ENCODE data around the gene HOXA4.

Gene HOXA4

DNA sequence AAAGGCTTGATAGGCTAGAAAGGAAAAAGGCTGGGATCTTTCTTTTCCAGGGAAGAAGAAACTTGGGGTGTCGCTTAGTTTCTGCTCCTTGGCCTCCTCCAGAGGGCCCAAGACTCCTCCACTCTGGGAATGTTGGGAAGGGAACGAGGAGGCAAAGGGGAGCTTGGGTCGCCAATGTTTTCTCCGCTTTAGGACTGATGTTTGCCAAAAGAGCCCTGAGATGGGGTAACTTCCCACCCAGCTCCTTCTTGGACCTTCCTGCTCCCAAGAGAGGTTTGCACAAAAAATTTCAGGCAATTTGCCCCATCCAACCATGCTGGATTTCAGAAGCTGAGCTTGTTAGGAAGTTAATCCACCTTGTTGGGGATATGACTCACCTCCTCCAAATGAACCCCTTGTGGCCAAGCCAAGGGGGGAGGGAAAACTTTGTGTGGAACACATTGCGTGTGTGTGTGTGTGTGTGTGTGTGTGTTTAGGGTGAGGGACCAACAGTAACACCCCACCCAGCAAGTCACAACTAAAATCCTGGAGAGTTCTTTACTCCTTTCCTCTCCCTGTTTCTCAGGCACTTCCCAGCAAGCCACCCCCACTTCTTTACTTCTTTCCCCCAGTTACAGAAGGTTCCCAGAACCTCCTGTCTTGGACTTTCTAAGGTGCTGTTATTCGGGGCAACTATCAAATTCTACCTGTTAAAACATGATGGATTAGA is 19.4 kb downstream of the HOXA4 start:
- Histone ChIP-seq H2BK12ac (ENCODE audit: low read length in 2 of 2) (no peak overlapping the region), H3K9ac (ENCODE audit: low read length) (peak overlapping the region; percentile 89), H3K9me3 (ENCODE audit: control insufficient read depth, low read length) (no peaks in the 10 kb centered on the region), H3K23ac (ENCODE audit: low read length in 2 of 2) (no peak overlapping the region), H3K36me3 (ENCODE audit: control insufficient read depth in 1 of 2, insufficient read depth in 2 of 2, low read depth in 1 of 2, low read length in 2 of 2) (peaks cover 7 to 32% of the 10 kb centered on the region in 2 experiments), H2AK5ac (ENCODE audit: low read length, severe bottlenecking) (peak overlapping the region; percentile 10), H2BK5ac (ENCODE audit: low read depth, low read length, poor library complexity, severe bottlenecking) (peak overlapping the region; percentile 69), H2BK15ac (ENCODE audit: low read depth, poor library complexity, severe bottlenecking) (no peak overlapping the region), H3K4ac (ENCODE audit: low read depth in 1 of 2, low read length in 2 of 2) (no peak overlapping the region), H2BK120ac (ENCODE audit: low read depth, low read length) (no peak overlapping the region), H3K27ac (ENCODE audit: low read length, poor library complexity, severe bottlenecking) (peak overlapping the region; percentile 85), H3K4me2 (ENCODE audit: low read length, poor library complexity, severe bottlenecking) (peak overlapping the region; percentile 81), H3K4me1 (ENCODE audit: control insufficient read depth, insufficient read depth, low read depth, low read length) (peaks cover 25% of the 10 kb centered on the region), H3K18ac (ENCODE audit: low read depth in 1 of 2, low read length in 2 of 2) (peak overlapping the region in 1 of 2 experiments; percentile 55), H3K4me3 (ENCODE audit: insufficient read depth in 1 of 2, low read depth in 1 of 2, low read length in 2 of 2) (peak overlapping the region in 1 of 2 experiments; percentile 87), H2AFZ (ENCODE audit: low read depth, low read length) (no peak overlapping the region), H3K14ac (ENCODE audit: low read length in 2 of 2) (no peak overlapping the region), H4K91ac (ENCODE audit: low read length) (no peak overlapping the region), H3K79me1 (replicated peaks; ENCODE audit: low read length, poor library complexity, severe bottlenecking) (no peaks in the 10 kb centered on the region), H3K27me3 (ENCODE audit: control insufficient read depth in 1 of 2, insufficient read depth in 1 of 2, low read length in 2 of 2) (no peaks in the 10 kb centered on the region), H4K8ac (ENCODE audit: low read length) (no peak overlapping the region)
- 27% methylated on average over 4 of the region's 6 CpGs for WGBS
- DNase-seq, result peak; percentile 42

DNA sequence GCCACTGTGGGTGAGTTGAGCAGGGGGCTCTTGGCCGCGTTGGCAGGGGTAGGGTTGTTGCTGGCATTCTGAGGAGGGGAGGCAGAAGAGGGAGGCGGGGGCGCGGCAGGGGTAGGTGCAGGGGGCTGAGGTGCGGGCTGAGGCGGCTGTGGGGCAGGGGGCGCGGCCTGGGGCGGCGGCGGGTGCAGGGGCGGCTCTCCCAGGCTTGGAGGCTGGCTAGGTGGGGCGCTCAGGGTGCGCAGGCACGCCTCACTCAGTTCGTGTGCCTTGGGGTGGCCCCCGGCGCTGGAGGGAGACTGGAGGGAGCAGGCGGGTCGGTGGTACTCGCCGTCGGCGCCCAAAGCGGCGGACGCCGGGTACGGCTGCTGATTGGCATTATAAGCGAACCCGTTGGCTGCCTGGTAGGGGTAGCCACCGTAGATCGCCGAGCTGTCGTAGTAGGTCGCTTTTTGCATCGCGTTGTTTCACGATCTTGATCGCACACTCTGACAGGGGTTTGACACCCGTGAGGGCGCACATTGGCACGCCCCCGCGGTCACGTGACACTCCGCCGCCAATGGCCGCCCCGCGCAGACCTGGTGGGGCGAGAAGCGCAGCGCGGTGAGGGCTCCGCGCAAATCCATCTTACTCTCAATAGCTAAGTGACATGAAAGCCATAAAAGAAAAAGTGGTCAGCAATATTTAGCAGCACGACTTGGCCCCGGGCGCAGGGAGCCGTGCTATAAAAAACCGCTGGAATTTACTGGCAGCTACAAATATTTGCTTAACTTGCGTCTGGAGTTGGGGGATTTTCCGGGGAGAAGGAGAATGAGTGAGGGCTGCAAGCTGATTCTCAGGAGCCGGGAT is 20.1 kb downstream of the HOXA4 start:
- peak overlapping the region; percentile 96 for H3K9ac ChIP-seq (ENCODE audit: low read length)
- peak overlapping the region; percentile 19 to 74 for H3K18ac ChIP-seq (ENCODE audit: low read depth in 1 of 2, low read length in 2 of 2)
- no peaks in the 10 kb centered on the region for H3K9me3 ChIP-seq (ENCODE audit: control insufficient read depth, low read length)
- no peak overlapping the region for H3K14ac ChIP-seq (ENCODE audit: low read length in 2 of 2)
- H3K23ac ChIP-seq (ENCODE audit: low read length in 2 of 2), result peak overlapping the region in 1 of 2 experiments; percentile 68
- H2BK15ac ChIP-seq (ENCODE audit: low read depth, poor library complexity, severe bottlenecking), result peak overlapping the region; percentile 19
- no peaks in the 10 kb centered on the region for H3K27me3 ChIP-seq (ENCODE audit: control insufficient read depth in 1 of 2, insufficient read depth in 1 of 2, low read length in 2 of 2)
- no peak overlapping the region for H2BK120ac ChIP-seq (ENCODE audit: low read depth, low read length)
- peak; percentile 67 for DNase-seq
- H3K4me2 ChIP-seq (ENCODE audit: low read length, poor library complexity, severe bottlenecking), result peak overlapping the region; percentile 82
- H3K4me3 ChIP-seq (ENCODE audit: insufficient read depth in 1 of 2, low read depth in 1 of 2, low read length in 2 of 2), result peak overlapping the region; percentile 41 to 70
- peaks cover 6 to 26% of the 10 kb centered on the region in 2 experiments for H3K36me3 ChIP-seq (ENCODE audit: control insufficient read depth in 1 of 2, insufficient read depth in 2 of 2, low read depth in 1 of 2, low read length in 2 of 2)
- H4K91ac ChIP-seq (ENCODE audit: low read length), result peak overlapping the region; percentile 45
- 10% methylated on average over 64 of the region's 66 CpGs for WGBS
- H4K8ac ChIP-seq (ENCODE audit: low read length), result no peak overlapping the region
- H2AK5ac ChIP-seq (ENCODE audit: low read length, severe bottlenecking), result peak overlapping the region; percentile 54
- peak overlapping the region in 1 of 2 experiments; percentile 50 for H2BK12ac ChIP-seq (ENCODE audit: low read length in 2 of 2)
- H2AFZ ChIP-seq (ENCODE audit: low read depth, low read length), result no peak overlapping the region
- H3K27ac ChIP-seq (ENCODE audit: low read length, poor library complexity, severe bottlenecking), result peak overlapping the region; percentile 87
- H3K4me1 ChIP-seq (ENCODE audit: control insufficient read depth, insufficient read depth, low read depth, low read length), result peaks cover 25% of the 10 kb centered on the region
- H3K79me1 ChIP-seq (replicated peaks; ENCODE audit: low read length, poor library complexity, severe bottlenecking), result no peaks in the 10 kb centered on the region
- peak overlapping the region in 1 of 2 experiments; percentile 26 for H3K4ac ChIP-seq (ENCODE audit: low read depth in 1 of 2, low read length in 2 of 2)
- H2BK5ac ChIP-seq (ENCODE audit: low read depth, low read length, poor library complexity, severe bottlenecking), result peak overlapping the region; percentile 74

DNA sequence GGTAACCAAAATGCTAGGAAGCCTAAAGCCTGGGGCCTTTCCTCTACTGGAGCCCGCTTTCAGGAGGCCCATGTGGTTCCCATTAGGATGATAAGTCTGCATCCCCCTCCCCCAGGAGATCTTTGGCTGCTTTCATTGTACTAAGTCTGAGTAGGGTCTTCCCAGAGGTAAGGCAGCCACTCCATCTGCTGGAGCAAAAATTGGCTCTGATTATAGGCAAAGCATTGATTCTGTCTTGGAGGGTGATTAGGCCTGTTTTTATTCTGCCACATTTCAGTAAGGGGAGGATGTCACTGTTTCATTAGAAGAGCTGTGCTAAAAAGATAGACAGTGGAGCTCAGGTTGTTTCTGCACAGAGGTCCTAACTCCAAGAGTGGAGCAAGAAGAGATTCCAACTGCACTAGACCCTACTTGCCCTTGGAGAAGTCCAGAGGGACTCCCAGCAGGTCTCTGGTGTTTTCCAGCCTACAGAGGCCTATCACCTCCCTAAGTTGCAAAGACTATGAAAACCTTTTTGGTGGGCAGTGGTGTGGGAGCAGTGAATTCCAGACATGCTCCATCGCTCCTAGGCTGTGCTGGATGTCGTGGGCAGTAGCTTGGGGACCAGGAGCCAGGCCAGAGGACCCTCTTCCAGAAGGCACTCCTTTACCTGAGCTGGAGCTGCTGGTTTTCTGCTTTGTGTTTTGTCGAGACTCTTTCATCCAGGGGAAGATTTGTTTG is 20.9 kb downstream of the HOXA4 start:
- no peak overlapping the region for H3K14ac ChIP-seq (ENCODE audit: low read length in 2 of 2)
- peak overlapping the region in 1 of 2 experiments; percentile 41 for H3K4me3 ChIP-seq (ENCODE audit: insufficient read depth in 1 of 2, low read depth in 1 of 2, low read length in 2 of 2)
- no peaks in the 10 kb centered on the region for H3K79me1 ChIP-seq (replicated peaks; ENCODE audit: low read length, poor library complexity, severe bottlenecking)
- peak overlapping the region; percentile 87 for H3K27ac ChIP-seq (ENCODE audit: low read length, poor library complexity, severe bottlenecking)
- H3K4me2 ChIP-seq (ENCODE audit: low read length, poor library complexity, severe bottlenecking), result peak overlapping the region; percentile 82
- H2BK12ac ChIP-seq (ENCODE audit: low read length in 2 of 2), result peak overlapping the region in 1 of 2 experiments; percentile 6
- peak overlapping the region; percentile 96 for H3K9ac ChIP-seq (ENCODE audit: low read length)
- WGBS, result 77% methylated on average over 4 of the region's 4 CpGs
- peak overlapping the region; percentile 54 for H2AK5ac ChIP-seq (ENCODE audit: low read length, severe bottlenecking)
- no peaks in the 10 kb centered on the region for H3K9me3 ChIP-seq (ENCODE audit: control insufficient read depth, low read length)
- peaks cover 27% of the 10 kb centered on the region for H3K4me1 ChIP-seq (ENCODE audit: control insufficient read depth, insufficient read depth, low read depth, low read length)
- H4K91ac ChIP-seq (ENCODE audit: low read length), result no peak overlapping the region
- H2BK5ac ChIP-seq (ENCODE audit: low read depth, low read length, poor library complexity, severe bottlenecking), result no peak overlapping the region
- H4K8ac ChIP-seq (ENCODE audit: low read length), result no peak overlapping the region
- no peaks in the 10 kb centered on the region for H3K27me3 ChIP-seq (ENCODE audit: control insufficient read depth in 1 of 2, insufficient read depth in 1 of 2, low read length in 2 of 2)
- peak overlapping the region in 1 of 2 experiments; percentile 26 for H3K4ac ChIP-seq (ENCODE audit: low read depth in 1 of 2, low read length in 2 of 2)
- H3K36me3 ChIP-seq (ENCODE audit: control insufficient read depth in 1 of 2, insufficient read depth in 2 of 2, low read depth in 1 of 2, low read length in 2 of 2), result peaks cover 6 to 26% of the 10 kb centered on the region in 2 experiments
- H3K18ac ChIP-seq (ENCODE audit: low read depth in 1 of 2, low read length in 2 of 2), result no peak overlapping the region
- no peak overlapping the region for H3K23ac ChIP-seq (ENCODE audit: low read length in 2 of 2)
- no peak for DNase-seq
- H2BK15ac ChIP-seq (ENCODE audit: low read depth, poor library complexity, severe bottlenecking), result no peak overlapping the region
- no peak overlapping the region for H2AFZ ChIP-seq (ENCODE audit: low read depth, low read length)
- H2BK120ac ChIP-seq (ENCODE audit: low read depth, low read length), result no peak overlapping the region
